Prostate gland (tissue), 2 donors: Measurements from ENCODE around the gene KLK8.

Source experiments
- CTCF ChIP-seq, 4 experiments: fragments of 200-600 bp in 2 of 4; fragments of 450-650 bp in 2 of 4; sonication (generic) in 2 of 4; IDR thresholded peaks; 1 replicate in 3 of 4; 2 replicates in 1 of 4; pipeline ENCODE4 v1.5.1; 2016 to 2019; ENCODE audit warnings: antibody characterized with exemption in 4 of 4, mild to moderate bottlenecking in 2 of 4, moderate library complexity in 2 of 4
- POLR2A ChIP-seq: fragments of 450-650 bp; IDR thresholded peaks from one replicate; pipeline ENCODE4 v1.6.1; 2016; ENCODE audit warnings: antibody characterized with exemption, mild to moderate bottlenecking

- TF ChIP-seq CTCF (IDR thresholded peaks at IDR 0.05) (no peak), POLR2A (no peak)
These were observed 707 bp upstream of the KLK8 start for GRCh38 chr19:51002089-51002532.
